Fibroblast of skin of left quadriceps (primary cell): ENCODE data around the gene LMO1.

ENCODE experiments used
- DNase-seq, 2 experiments: peaks; one replicate each; pipeline ENCODE4 v3.0.0-alpha.2; 2013; ENCODE audit warnings: low read depth in 2 of 2

Gene LMO1

DNA sequence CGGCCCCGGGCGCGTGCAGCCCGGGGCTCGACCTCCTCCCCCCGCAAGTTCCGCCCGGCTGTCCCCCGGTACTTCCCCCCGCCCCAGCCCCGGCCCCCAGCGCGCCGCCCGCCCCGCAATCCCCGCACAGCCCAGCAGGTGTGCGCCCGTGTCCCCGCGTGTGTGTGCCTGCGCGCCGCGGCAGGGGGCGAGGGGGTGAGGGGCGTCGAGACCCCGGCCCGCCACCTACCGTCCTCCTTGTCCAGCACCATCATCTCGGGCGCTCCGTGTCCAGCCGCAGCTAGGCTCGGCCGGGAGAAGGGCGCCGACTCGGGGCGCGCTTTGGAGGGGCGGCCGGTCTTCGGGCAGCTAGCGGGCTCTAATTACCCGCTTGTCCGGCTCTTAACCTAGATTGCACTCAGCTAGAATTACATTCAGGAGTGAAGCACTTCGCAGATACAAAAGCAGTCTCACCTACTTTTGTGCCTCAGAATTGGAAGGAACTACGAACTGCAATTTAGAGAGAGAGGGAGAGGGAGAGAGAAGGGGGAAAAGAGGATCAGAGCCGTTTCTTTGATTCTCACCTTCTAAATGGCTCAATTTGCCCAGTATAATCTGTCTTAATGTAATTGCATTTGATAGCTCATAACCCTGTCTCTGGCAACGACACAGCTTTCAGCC, 439 bp downstream of the LMO1 start:
- DNase-seq, result no peak

DNA sequence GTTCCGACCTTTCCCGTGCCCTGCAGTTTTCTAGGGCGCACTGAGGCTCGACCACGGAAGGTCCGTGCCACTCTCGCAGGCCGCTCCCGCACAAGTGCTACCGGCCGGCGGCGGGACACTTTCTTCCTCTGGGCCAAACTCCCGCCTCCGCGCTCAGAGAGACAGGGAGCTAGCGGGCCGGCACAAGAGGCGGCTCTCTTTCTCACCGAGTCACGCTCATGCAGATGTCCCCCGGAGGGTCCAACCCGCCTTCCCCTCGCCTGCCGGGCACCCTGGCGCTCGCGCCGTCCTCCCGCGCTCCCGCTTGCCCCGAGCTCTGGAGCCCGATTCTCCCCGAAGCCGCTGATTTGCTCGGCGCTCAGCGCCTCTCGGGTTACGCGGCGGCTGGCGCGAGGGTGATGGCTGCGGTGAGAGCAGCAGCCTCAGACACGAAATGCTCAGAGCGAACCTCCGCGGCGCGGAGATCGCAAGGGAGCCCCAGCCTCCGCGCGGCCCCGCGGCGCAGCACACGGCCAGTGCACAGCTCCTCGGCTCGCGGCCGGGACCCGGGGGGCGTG, 1.0 kb downstream of the LMO1 start:
- peak; percentile 5 to 25 for DNase-seq

DNA sequence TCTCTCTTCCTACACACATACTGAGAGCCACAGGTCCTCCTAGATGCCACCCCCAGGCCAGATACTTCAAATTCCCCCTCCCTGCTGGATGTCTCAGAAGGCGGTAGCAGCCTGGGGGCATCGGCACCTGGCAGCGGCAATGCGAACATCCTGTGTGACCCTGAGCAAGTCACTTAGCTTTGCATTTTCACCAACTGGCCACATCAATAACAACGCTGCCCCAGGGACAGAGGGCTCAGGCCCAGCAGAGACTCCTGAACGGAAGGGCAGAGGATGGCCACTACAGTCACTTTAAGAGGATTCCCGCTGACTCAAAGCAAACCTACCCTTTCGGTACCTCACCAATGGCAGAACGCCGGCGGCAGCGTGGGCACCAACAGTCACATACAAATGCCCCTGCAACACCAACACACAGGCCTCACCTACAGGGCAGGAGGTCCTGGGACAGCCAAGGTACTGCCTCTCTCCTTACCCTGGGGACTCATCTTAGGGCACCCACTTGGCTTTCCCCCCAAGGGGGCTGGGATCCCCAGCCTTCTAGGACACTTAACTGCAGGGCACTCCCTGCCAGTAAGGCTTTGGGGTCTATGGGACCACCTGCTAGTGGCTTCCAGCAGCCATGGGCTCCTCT, 1.6 kb downstream of the LMO1 start:
- no peak for DNase-seq

DNA sequence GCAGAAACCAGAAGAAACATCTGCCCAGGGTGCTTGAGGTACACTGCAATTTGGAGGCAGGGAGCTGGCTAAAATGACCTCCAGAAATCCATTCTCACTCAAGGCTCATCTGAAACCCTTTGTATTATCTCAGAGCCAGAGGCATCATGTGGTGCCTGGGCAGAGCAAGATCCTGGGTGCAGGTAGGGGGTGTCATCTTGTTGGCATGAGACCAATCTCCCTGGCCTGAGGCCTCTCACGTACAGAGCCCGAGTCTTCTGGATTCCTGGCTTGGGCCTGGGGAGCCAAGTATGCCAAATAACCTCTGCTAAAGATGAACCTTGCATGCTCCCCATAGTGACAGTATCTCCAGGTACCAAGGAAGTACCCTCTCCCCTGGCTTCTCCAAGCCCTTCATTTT, 2.4 kb downstream of the LMO1 start:
- no peak for DNase-seq

DNA sequence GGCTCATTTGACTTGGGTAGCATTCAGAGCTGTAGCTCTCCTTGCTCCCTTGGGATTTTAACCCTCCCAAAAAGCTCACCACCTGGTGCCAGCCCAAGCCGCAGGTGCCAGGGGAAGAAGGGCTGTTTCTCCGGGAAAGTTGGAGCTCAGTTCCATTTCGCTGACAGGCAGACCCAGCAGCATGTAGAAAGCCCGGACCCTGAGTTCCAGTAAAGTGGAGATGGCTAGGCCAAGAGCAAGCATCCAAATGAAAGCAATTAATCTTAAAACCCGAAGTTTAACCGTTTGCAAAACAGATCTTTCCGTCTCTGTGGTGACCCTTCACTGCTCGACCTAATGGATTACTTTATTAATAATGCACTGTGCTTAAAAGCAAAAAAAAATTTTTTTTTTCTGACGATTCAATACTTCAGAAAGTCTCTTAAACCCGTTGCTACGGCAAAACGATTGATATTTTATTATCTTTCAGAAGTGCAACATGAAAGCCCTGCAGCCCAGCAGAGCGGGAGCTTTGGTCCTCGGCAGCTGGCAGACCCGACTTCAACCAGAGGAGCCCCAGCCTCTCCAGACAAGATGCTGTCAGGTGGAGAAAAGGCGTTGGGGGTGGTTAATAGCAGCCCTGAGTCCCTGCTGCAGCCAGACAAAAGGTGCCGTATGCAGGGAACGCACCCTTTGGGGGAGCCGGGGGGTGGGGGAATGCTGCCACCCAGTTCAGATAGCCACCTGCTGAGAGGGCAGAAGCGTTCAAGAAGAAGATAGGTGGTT, 3.3 kb downstream of the LMO1 start:
- DNase-seq, result no peak

DNA sequence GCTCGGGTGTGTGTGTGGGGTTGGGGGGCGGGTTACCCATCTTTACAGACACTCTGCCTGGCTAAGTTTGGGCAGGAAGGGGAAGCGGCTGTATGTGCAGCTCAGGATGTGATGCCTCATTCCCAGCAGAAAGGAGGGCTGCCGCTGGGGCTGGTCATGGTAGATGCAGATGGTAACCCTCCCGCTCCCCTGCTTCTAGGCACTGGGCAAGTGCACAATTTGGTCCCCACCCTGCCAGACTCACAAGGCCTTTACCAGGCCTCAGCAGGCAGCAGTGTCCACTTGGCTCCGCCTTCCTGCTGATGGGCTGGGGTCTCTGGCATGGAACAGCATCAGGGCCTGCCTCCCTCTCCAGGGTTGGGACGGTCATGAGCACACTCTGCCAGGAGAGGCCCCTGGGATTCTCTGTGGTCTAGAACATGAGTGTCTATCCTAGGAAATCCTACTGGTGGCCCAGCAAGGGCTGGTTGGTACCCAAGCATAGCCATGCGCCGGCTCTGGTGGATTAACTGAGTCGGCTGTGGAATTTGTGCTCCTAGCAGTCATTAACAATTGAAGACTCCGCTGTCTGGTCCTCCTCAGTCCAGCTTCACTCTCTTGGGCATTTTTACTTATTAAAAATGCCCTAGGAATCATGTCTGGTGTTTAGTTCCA, 4.2 kb downstream of the LMO1 start:
- no peak for DNase-seq

DNA sequence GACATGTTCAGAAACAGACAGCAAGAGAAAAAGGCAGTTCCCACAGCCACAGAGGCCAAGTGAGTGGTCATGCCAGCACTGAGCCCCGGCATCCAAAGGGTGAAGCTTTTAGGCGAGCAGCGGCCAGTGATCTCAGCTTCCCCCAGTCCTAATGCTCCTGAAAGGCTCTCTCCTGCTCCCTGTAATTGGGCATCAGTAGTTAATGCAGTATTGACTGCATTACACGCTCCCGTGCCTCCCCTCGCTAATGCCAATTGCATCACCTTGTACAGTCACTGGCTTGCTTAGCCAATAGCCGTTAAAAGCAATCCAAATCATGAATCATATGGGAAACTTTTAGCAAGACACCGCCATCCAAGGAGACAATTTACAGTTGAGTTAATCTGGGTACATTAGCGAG, 4.9 kb downstream of the LMO1 start:
- DNase-seq, result peak; percentile 17 to 21

DNA sequence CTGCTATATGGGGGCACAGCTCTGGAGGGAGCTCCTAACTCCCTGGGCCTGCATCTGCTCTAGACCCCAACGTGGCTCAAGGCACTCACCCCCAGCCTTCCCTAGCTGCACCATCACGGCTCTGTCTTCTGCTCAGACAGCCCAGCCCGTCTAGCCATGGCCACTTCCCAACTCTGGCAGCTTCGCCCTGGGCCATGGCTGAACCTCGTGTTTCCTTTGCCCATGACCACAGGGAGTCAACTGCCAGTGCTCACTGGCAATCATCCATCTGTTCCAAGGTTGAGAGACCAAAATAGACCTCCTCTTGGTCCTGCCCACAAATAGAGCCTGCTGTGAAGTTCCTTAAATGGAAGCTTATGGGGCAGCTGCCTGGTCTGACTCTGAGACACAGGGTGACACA, 5.4 kb downstream of the LMO1 start:
- DNase-seq, result no peak

DNA sequence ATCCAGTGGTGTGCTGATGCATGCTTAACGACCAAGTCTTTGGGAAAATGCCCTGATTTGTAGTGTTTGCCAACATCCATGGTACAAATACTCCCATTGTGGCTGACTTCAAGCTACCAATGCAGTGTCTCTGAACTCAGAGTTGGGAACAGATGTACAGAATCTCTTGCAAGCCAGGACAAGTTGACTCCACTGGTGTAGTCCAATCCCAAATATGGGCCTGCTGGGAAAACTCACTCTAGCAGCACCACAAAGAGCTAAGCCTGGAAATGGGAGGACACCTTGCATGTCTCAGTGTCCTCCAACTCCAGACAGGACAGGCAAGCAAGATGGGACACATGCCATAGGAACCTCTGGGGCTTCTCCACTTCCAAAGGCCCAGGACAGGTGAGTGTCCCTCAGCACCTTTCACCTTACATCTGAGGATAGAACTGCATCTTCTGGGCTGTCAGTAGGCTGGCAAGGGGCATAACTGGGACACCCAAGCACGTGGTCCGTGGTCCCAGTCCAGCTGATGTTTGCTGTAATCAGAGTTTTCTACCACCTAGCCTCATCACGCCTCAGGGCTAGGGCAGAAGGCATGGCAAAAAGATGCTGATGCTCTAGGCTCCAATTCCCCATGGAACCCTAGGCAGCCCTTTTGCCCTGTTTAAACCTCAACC, 6.5 kb downstream of the LMO1 start:
- DNase-seq, result no peak

DNA sequence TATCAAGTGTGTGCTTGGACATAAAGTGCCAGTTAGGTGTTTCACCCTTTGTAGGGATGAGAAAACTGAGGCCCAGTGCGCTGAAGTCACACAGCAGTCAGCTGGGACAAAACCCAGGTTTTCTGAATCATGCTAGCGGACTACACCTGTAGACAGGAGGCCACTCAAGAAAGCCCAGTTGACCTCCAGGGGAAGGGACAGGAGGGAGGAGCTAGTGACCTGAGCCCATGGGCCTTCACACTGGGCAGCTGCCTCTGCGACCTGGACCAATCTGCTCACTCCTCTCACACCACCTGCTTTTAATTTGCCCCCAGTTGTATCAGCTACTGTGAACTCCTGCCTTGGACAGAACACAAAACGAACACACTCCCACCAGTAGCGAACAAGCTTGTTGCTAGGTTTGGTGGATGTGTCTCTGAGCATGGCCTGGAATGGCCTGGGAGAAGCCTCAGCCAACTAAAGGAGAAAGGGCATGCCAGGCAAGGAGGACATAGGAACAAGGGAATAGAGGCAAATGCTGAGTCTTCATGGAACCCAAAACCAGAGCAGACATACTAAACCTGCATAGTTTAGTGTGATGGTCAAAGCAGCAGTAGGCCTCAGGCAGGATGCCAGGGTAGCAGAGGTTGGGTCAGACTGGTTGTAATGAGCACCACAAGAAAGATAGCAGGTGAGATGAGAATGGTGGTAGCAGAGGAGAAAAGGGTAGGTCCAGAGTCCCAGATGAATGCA, 7.2 kb downstream of the LMO1 start:
- no peak for DNase-seq

DNA sequence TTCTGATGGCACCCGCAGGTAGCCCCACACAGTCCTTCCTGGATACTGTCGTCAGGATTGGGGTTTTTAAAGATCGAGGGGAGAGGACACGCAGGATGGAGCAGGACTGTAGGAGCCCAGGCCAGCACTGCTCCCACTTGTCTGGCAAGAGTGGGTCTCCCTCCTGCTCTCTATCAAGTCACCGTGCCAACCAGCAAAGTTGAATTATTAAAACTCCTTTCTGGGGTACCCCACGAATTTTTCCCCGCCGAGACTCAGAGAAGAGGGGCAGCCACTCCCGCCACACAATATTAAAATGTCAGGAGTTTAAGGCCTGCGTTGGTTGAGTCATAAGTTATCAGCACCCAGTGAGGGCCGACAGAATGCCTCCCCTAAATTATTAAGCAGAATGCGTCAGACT, 10.1 kb downstream of the LMO1 start:
- DNase-seq, result no peak

DNA sequence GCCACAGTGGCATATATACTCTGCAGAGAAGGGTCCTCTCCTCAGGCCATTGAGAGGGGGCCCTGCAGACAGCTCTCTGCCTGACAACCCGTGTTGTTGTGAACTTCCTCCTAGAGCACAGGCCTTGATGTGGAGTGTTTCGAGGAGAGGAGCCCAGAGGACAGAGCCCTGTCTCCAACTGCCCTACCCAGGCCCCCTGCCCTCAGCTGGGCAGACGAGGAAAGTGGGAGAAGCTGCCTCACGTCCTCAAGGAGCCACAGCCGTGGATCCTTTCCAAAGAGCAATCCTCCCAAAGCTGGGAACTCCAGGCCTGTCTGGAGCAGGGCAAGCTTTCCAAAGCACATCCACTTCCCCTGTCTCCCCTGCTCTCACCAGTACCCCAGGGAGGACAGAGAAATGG, 10.7 kb downstream of the LMO1 start:
- DNase-seq, result no peak

DNA sequence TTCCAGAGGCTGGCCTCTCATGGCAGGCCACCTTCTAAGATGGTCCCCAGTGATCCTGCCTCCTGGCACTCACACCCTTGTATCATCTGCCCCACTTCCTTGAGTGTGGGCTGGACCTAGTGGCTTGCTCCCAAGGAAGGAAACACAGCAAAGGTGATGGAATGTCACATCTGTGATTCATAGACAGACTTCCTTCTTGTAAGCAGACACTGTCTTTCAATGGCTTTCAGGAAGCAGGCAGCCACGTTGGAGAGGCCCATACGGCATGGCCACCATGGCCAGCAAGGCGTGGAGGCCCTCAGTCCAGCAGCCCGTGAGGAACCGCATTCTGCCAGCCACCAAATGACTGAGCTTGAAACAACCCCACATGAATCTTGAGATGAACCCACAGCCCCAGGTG, 11.3 kb downstream of the LMO1 start:
- no peak for DNase-seq

DNA sequence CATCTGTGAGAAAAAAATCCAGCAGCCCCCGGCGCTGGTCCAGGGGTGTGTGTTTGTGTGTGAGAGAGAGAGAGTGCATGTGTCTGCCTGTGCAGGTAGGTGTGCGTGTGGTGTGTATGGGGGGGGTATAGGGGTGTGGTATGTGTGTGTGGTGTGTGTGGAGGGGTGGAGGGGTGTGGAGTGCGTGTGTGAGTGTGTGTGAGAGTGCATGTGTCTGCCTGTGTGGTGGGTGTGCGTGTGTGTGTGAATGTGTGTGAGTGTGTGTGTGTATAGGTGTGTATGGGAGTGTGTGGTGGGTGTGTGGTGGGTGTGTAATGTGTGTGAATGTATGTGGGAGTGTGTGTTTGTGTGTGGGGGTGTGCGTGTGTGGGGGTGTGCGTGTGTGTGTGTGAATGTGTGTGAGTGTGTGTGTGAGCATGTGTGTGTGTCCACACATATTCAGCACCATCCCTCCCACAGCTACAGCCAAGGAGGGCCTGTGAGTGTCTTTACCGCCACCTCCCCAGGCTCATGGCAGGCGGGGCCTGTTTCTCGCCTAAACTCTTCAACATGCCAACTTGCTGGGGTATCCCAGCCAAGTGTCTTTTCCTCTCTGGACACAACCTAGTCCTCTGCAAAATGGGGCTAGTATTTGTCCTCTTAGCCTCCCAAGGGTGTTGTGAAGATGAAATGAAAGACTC, 11.9 kb downstream of the LMO1 start:
- DNase-seq, result no peak

DNA sequence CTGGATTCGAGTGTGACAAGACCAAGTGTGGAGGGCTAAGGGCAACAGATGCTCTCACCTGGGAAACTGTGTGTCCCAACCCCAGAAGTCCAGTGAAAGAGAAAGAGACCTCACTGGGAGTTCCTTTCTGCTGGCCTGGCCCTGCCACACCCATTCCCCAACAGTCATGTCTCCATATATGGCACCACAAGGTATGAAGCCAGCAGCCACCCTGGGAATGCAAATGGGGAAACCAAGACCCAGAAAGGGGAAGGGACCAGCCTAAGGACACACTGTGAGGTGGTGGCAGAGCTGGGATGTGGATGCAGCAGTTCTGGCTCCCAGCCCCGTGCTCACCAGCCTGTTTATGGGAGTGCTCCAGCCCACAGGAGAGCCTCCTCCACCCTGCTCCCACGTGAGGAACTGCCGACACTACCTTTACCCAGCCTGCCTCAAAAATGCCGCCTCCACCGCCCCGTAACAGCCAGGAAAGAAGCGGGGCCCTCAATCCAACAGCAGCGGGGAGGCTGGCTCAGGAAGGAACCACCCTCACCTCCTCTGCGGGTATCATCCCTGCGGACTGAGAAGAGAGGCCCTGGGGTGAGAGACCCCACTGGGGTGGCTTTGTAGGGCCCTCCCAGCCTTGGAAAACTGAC, 12.6 kb downstream of the LMO1 start:
- DNase-seq, result no peak

DNA sequence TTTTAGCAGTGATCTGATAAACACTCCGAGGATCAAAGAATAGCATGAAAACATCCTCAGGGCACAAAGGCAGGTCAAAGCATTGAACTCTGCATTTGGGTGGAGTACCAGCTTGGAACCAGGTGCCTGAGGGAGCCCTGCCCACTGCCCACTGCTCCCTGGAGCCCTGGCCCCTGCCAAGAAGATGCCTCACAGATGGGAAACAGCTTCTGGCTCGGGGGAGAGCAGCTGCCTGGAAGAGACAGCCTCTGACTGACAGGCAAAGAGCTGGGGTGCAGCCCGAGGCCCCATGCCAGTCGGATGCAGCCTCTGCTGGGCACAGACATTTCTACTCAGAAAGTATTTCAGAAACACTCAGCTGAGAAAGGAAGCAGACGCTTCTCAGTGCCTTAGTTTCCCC, 13.2 kb downstream of the LMO1 start:
- no peak for DNase-seq

DNA sequence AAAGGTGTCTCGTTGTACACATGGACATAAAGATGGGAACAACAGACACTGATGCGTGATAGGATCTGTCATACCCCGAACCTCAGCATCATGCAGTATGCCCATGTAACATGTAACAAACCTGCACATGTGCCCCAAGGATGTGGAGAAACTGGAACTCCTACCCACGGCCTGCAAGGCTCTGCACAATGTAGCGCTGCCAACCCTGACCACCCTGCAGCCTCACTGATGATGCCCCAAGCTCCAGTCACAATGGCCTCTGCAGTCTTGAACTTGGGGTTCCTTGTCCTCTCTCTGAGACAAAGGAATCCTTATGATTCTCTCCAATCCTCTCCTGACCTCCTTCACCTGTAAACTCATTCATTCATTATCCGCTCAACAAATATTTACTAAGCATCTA, 14.2 kb downstream of the LMO1 start:
- no peak for DNase-seq

DNA sequence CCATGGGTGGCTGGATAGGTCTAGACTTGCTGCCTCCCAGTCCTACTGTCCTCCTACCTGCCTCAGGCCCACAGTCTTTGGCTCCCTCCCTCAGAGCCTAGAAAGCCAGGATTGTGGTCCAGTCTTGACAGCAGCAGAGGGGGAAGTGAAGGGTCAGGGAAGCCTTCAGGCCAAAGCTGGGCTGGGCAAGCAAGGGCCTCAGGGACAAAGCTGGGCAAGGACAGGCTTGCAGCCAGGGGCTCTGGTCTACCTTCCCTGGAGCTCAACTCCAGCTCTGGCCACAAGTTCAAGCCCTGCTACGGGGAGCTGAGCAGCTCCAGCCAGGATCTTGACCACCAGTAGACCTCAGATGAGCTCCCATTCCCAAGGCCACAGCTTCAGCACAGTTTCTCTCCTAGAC, 14.9 kb downstream of the LMO1 start:
- no peak for DNase-seq

DNA sequence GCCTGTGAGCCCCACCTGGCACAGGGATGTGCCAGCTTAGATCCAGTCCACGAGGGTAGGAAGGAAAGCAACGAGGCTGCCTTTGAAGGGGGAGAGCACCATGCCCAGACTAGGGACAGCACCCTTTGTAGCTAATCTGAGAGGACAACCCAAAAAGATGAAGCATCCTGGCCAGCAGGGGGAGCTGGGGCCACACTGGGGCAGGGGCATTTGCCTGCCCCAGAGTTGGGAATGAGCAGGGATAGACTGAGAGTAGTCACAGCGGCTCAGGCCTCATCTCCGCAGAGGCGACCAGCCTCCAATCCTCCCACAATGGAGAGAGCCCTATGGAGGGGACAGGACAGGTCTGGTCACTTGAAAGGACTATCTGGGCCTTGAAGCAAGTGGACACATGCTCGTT, 16.4 kb downstream of the LMO1 start:
- no peak for DNase-seq

DNA sequence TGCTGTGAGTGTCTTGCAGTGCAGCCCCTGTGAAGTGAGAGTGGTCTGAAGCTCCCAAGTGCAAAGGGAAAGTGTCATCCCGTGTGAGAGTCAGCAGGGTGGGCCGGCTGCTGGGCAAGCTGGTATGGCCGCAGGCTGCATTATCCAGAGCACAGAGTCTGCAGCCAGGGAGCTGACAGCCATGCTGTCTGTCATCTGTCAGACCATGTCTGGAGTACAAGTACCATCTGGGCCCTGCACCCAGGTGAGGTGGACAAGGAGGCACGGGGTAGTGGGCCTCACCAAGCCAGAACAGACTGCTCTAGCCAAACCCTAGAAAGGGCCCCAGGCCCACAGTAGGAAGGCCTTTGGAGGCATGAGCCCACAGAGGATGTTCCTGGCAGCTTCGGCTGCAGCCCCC, 20.2 kb downstream of the LMO1 start:
- DNase-seq, result no peak
